Measurements from ENCODE around the gene TIMMDC1. TPM values are rescaled to one million over a fixed set of nuclear protein-coding genes. Genes with fewer than 3 reads are reported as not detected.
"Not testable (repeated sequence)": the region's sequence is repeated elsewhere in the genome, so short reads cannot be mapped to it uniquely, and the experiment has no call there.

TIMMDC1 gene
- total RNA-seq, 1 donor from 2014 or later = 30.0 TPM

- Histone ChIP-seq H3K36me3 (no peaks in the 10 kb centered on the region), H3K4me1 (no peaks in the 10 kb centered on the region), H3K9me3 (no peaks in the 10 kb centered on the region), H3K27ac (no peak overlapping the region), H3K27me3 (no peaks in the 10 kb centered on the region), H3K4me3 (no peak overlapping the region)
- intact Hi-C loops (cut with DNase I) = no loop called here
- TF ChIP-seq POLR2A (IDR thresholded peaks at IDR 0.05) = no peak
- TF ChIP-seq CTCF (IDR thresholded peaks at IDR 0.05) = no peak
- no peak for TF ChIP-seq POLR2AphosphoS5 (IDR thresholded peaks at IDR 0.05; ENCODE audit: insufficient read depth in 1 of 2, low read depth in 1 of 2)
- DNase-seq (ENCODE audit: extremely low spot score in 2 of 2) = no peak
These were observed 53.3 kb downstream of the TIMMDC1 start for GRCh38 chr3:119551598-119551997.

- H3K4me1 ChIP-seq; DNase-seq (ENCODE audit: extremely low spot score in 2 of 2); H3K27ac ChIP-seq; H3K9me3 ChIP-seq; intact Hi-C loops (cut with DNase I); H3K27me3 ChIP-seq; H3K4me3 ChIP-seq; H3K36me3 ChIP-seq: not testable (repeated sequence)
These were observed 54.6 kb downstream of the TIMMDC1 start for GRCh38 chr3:119552928-119553327.

- no peaks in the 10 kb centered on the region for H3K36me3 ChIP-seq
- H3K27ac ChIP-seq = no peak overlapping the region
- DNase-seq (ENCODE audit: extremely low spot score in 2 of 2) = no peak
- no peaks in the 10 kb centered on the region for H3K9me3 ChIP-seq
- H3K4me3 ChIP-seq = no peak overlapping the region
- no peaks in the 10 kb centered on the region for H3K27me3 ChIP-seq
- no peaks in the 10 kb centered on the region for H3K4me1 ChIP-seq
- TF ChIP-seq POLR2A (IDR thresholded peaks at IDR 0.05) = no peak
- no peak for TF ChIP-seq CTCF (IDR thresholded peaks at IDR 0.05)
- no peak for TF ChIP-seq POLR2AphosphoS5 (IDR thresholded peaks at IDR 0.05; ENCODE audit: insufficient read depth in 1 of 2, low read depth in 1 of 2)
- intact Hi-C loops (cut with DNase I) = no loop called here
These were observed 55.6 kb downstream of the TIMMDC1 start for GRCh38 chr3:119553823-119554415.

GRCh38 chr3:119555309-119555735 lies 57.0 kb downstream of the TIMMDC1 start:
- Histone ChIP-seq H3K4me1 (no peaks in the 10 kb centered on the region), H3K4me3 (no peak overlapping the region), H3K27me3 (no peaks in the 10 kb centered on the region), H3K27ac (no peak overlapping the region), H3K36me3 (no peaks in the 10 kb centered on the region), H3K9me3 (no peaks in the 10 kb centered on the region)
- DNase-seq (ENCODE audit: extremely low spot score in 2 of 2) = no peak
- no peak for TF ChIP-seq CTCF (IDR thresholded peaks at IDR 0.05)
- no peak for TF ChIP-seq POLR2A (IDR thresholded peaks at IDR 0.05)
- TF ChIP-seq POLR2AphosphoS5 (IDR thresholded peaks at IDR 0.05; ENCODE audit: insufficient read depth in 1 of 2, low read depth in 1 of 2) = no peak
- intact Hi-C loops (cut with DNase I) = no loop called here

- DNase-seq (ENCODE audit: extremely low spot score in 2 of 2) = no peak
- no peak overlapping the region for H3K27ac ChIP-seq
- intact Hi-C loops (cut with DNase I) = no loop called here
- H3K27me3 ChIP-seq = no peaks in the 10 kb centered on the region
- TF ChIP-seq POLR2A (IDR thresholded peaks at IDR 0.05) = no peak
- no peaks in the 10 kb centered on the region for H3K9me3 ChIP-seq
- no peaks in the 10 kb centered on the region for H3K4me1 ChIP-seq
- H3K36me3 ChIP-seq = no peaks in the 10 kb centered on the region
- H3K4me3 ChIP-seq = no peak overlapping the region
These were observed 57.6 kb downstream of the TIMMDC1 start for GRCh38 chr3:119555929-119556328.

- H3K36me3 ChIP-seq = no peaks in the 10 kb centered on the region
- no peaks in the 10 kb centered on the region for H3K27me3 ChIP-seq
- H3K9me3 ChIP-seq = no peaks in the 10 kb centered on the region
- no peaks in the 10 kb centered on the region for H3K4me1 ChIP-seq
- no peak overlapping the region for H3K27ac ChIP-seq
- no peak for DNase-seq (ENCODE audit: extremely low spot score in 2 of 2)
- TF ChIP-seq CTCF (IDR thresholded peaks at IDR 0.05) (no peak), POLR2AphosphoS5 (IDR thresholded peaks at IDR 0.05; ENCODE audit: insufficient read depth in 1 of 2, low read depth in 1 of 2) (no peak), POLR2A (IDR thresholded peaks at IDR 0.05) (no peak)
- H3K4me3 ChIP-seq = no peak overlapping the region
- intact Hi-C loops (cut with DNase I) = no loop called here
These were observed 59.0 kb downstream of the TIMMDC1 start for GRCh38 chr3:119557192-119557876.
